IMR-90 (cell line): ENCODE results near the gene CSRP2. TPM values are rescaled to one million over a fixed set of nuclear protein-coding genes. Genes with fewer than 3 reads are reported as not detected.

Source experiments
- ATAC-seq: fragments of 200-7000 bp; cut with Tn5 transposase; 2 replicates; pipeline ENCODE4 v1.9.1; 2020; ENCODE audit warnings: low read depth, mild to moderate bottlenecking, moderate library complexity
- BruUV-seq: library from RNA; stranded (reverse); fragments of 400-500 nt; replicated peaks from 2 replicates; lab custom pipeline; 2021; lab: Mats Ljungman, UMichigan
- CTCF ChIA-PET: fragments of 300-600 bp; formaldehyde crosslinking; extraction: SDS; loops from one replicate; lab custom pipeline; 2021; ENCODE audit warnings: antibody characterized with exemption; lab: Yijun Ruan, JAX
- POLR2A ChIA-PET: fragments of 300-600 bp; sonication (Branson Sonifier 250); formaldehyde crosslinking; loops from one replicate; lab custom pipeline; 2022; ENCODE audit warnings: antibody characterized with exemption; ENCODE audit not compliant: unreplicated experiment; lab: Charles Lee
- DNase-seq: peaks from one replicate; pipeline ENCODE4 v3.0.0; 2013
- H2AFZ ChIP-seq: replicated peaks from 2 replicates; pipeline ENCODE3; 2013; ENCODE audit warnings: low read length, mild to moderate bottlenecking; ENCODE audit not compliant: poor library complexity
- H2AK5ac ChIP-seq: 2 replicates; pipeline ENCODE4 v1.6.1; 2013; ENCODE audit warnings: low read depth, low read length, inconsistent platforms
- H2AK9ac ChIP-seq: replicated peaks from 2 replicates; pipeline ENCODE3; 2013; ENCODE audit warnings: mild to moderate bottlenecking, low read depth, low read length, moderate library complexity; ENCODE audit not compliant: poor library complexity
- H2BK120ac ChIP-seq: 2 replicates; pipeline ENCODE4 v1.6.1; 2013; ENCODE audit warnings: low read depth, low read length, inconsistent platforms
- H2BK15ac ChIP-seq: 3 replicates; pipeline ENCODE4 v1.6.1; 2013; ENCODE audit warnings: low read depth, low read length, inconsistent platforms
- H2BK20ac ChIP-seq: 2 replicates; pipeline ENCODE4 v1.6.1; 2013; ENCODE audit warnings: low read depth, mild to moderate bottlenecking, inconsistent platforms, low read length, moderate library complexity
- H2BK5ac ChIP-seq: 2 replicates; pipeline ENCODE4 v1.6.1; 2013; ENCODE audit warnings: mild to moderate bottlenecking, low read depth, low read length, inconsistent platforms; ENCODE audit not compliant: poor library complexity, severe bottlenecking
- H3K14ac ChIP-seq: replicated peaks from 2 replicates; pipeline ENCODE4 v1.6.1; 2013; ENCODE audit warnings: low read depth, low read length, inconsistent platforms
- H3K18ac ChIP-seq: 2 replicates; pipeline ENCODE4 v1.6.1; 2013; ENCODE audit warnings: low read depth, low read length, control low read depth
- H3K23ac ChIP-seq: 2 replicates; pipeline ENCODE4 v1.6.1; 2013; ENCODE audit warnings: low read depth, low read length, inconsistent platforms
- H3K27ac ChIP-seq: 2 replicates; pipeline ENCODE4 v1.5.1; 2013; ENCODE audit warnings: mild to moderate bottlenecking, control low read depth, low read length; ENCODE audit not compliant: insufficient read depth
- H3K27me3 ChIP-seq: 2 replicates; pipeline ENCODE4 v1.6.1; 2013; ENCODE audit warnings: low read length; ENCODE audit not compliant: control insufficient read depth, insufficient read depth
- H3K36me3 ChIP-seq: 2 replicates; pipeline ENCODE4 v1.6.1; 2013; ENCODE audit warnings: low read length, mixed read lengths; ENCODE audit not compliant: control insufficient read depth, insufficient read depth
- H3K4ac ChIP-seq: 2 replicates; pipeline ENCODE4 v1.6.1; 2013; ENCODE audit warnings: low read depth, low read length, inconsistent platforms
- H3K4me1 ChIP-seq: 2 replicates; pipeline ENCODE4 v1.6.1; 2013; ENCODE audit warnings: low read length, mixed read lengths; ENCODE audit not compliant: control insufficient read depth, insufficient read depth
- H3K4me2 ChIP-seq: 2 replicates; pipeline ENCODE4 v1.6.1; 2013; ENCODE audit warnings: low read depth, mild to moderate bottlenecking, control low read depth, low read length, moderate library complexity
- H3K4me3 ChIP-seq: 2 replicates; pipeline ENCODE4 v1.5.1; 2013; ENCODE audit warnings: low read depth, mild to moderate bottlenecking, control low read depth, low read length, moderate library complexity; ENCODE audit not compliant: insufficient read depth
- H3K56ac ChIP-seq: 2 replicates; pipeline ENCODE4 v1.6.1; 2013; ENCODE audit warnings: low read length, inconsistent platforms; ENCODE audit not compliant: insufficient read depth; ENCODE audit errors: extremely low read depth
- H3K79me1 ChIP-seq, 2 experiments: 2 replicates each; pipeline ENCODE4 v1.6.1; 2013; ENCODE audit warnings: low read length in 2 of 2, inconsistent platforms in 1 of 2, low read depth in 1 of 2
- H3K9ac ChIP-seq: 2 replicates; pipeline ENCODE4 v1.6.1; 2013; ENCODE audit warnings: low read depth, low read length, control low read depth
- H3K9me1 ChIP-seq: 2 replicates; pipeline ENCODE4 v1.6.1; 2013; ENCODE audit warnings: low read length, inconsistent platforms; ENCODE audit not compliant: insufficient read depth
- H3K9me3 ChIP-seq: 2 replicates; pipeline ENCODE4 v1.6.1; 2013; ENCODE audit warnings: low read length; ENCODE audit not compliant: control insufficient read depth, insufficient read depth
- H4K20me1 ChIP-seq: 2 replicates; pipeline ENCODE4 v1.6.1; 2013; ENCODE audit warnings: low read length, inconsistent platforms; ENCODE audit not compliant: insufficient read depth
- H4K5ac ChIP-seq: 2 replicates; pipeline ENCODE4 v1.6.1; 2013; ENCODE audit warnings: mild to moderate bottlenecking, low read depth, low read length, control low read depth
- H4K8ac ChIP-seq, 2 experiments: 2 replicates each; pipeline ENCODE4 v1.6.1; 2013; ENCODE audit warnings: low read depth in 2 of 2, low read length in 2 of 2, control low read depth in 1 of 2, inconsistent platforms in 1 of 2
- H4K91ac ChIP-seq: 2 replicates; pipeline ENCODE4 v1.6.1; 2013; ENCODE audit warnings: low read depth, low read length, inconsistent platforms; ENCODE audit not compliant: insufficient read depth
- CHD1 ChIP-seq: IDR thresholded peaks from 2 replicates; pipeline ENCODE4 v1.6.1; 2012; ENCODE audit warnings: low read depth, low read length, improper control_type of control experiment
- WGBS, 2 experiments: methylation state at CpG; one replicate each; pipeline versions ENCODE4 v1.1.5 to v1.1.7; 2013; ENCODE audit warnings: missing lambda C conversion rate in 2 of 2; ENCODE audit not compliant: insufficient read length in 1 of 2; ENCODE audit errors: extremely low coverage in 2 of 2; 5-methylcytosine and 5-hydroxymethylcytosine counted together
- dilution Hi-C: fragments of 300-500 bp; cut with HindIII; formaldehyde crosslinking; loops from one replicate; pipeline ENCODE4 v1.14.3; 2018; ENCODE audit warnings: low sequenced_read_pairs; ENCODE audit not compliant: unreplicated experiment
- in situ Hi-C: fragments of 300-500 bp; cut with MboI; formaldehyde crosslinking; loops from 3 replicates; pipeline ENCODE4 v1.14.3; 2019; ENCODE audit warnings: low sequenced_read_pairs, inconsistent platforms, mixed read lengths
- intact Hi-C: fragments of 100-400 bp; cut with micrococcal nuclease; formaldehyde crosslinking; loops from 2 replicates; pipeline ENCODE4 v1.10.0; 2022
- polyA plus RNA-seq, 3 experiments: library from polyadenylated mRNA; depleted of rRNA; stranded (reverse); fragments of >200 nt; gene quantifications; 2 replicates each; pipeline ENCODE4 v1.2.3, GENCODE V29; 2012; ENCODE audit warnings: low replicate concordance in 1 of 3
- total RNA-seq: library from RNA; depleted of rRNA; stranded (reverse); fragments of >200 nt; gene quantifications from 2 replicates; pipeline ENCODE4 v1.2.3, GENCODE V29; 2012

CSRP2 gene
- total and polyA plus RNA-seq, 2 of the 4 experiments (the other 2 are of a cell fraction): 156 to 179 TPM

DNA sequence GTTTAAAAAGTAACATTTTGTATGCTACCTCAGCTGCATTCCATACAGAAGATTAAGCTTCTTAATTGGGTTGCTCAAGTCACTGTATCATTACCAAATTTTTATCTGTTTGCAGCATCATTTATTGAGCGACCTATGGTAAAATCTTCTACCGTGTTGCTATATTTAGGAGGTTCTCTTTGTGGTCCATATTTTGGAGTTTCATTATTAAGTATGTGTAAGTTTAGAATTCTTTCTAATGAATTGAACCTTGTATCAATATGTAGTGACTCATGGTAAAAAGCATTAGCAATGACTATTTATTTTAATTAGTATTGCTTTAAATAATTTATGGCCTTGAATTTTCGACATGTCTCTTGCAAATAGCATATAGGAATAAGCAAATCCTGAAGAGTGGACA, 42.2 kb downstream of the CSRP2 start:
- in situ Hi-C loops: no loop called here
- H3K27ac ChIP-seq: no peak overlapping the region
- ATAC-seq (no peak), DNase-seq (no peak)
- H3K4me1 ChIP-seq: no peaks in the 10 kb centered on the region
- dilution Hi-C loops: no loop called here
- H4K20me1 ChIP-seq: no peaks in the 10 kb centered on the region
- H3K9me1 ChIP-seq: no peaks in the 10 kb centered on the region
- no peak overlapping the region for H2BK120ac ChIP-seq
- H3K23ac ChIP-seq: no peak overlapping the region
- H3K4me3 ChIP-seq: no peak overlapping the region
- POLR2A ChIA-PET: no interaction called here
- no peak overlapping the region for H4K8ac ChIP-seq
- H3K79me1 ChIP-seq: peaks cover 6 to 7% of the 10 kb centered on the region in 2 experiments
- H2BK5ac ChIP-seq: no peak overlapping the region
- no TSS peak for BruUV-seq
- H3K56ac ChIP-seq: no peak overlapping the region; the same call in 1 of the 2 replicates
- H2BK15ac ChIP-seq: no peak overlapping the region
- no peak overlapping the region for H3K14ac ChIP-seq
- H2AK5ac ChIP-seq: no peak overlapping the region
- CTCF ChIA-PET: no interaction called here
- intact Hi-C loops: no loop called here
- no peak for TF ChIP-seq CHD1
- no CpG with 5 or more reads among the region's 3 CpGs for WGBS, 2 experiments
- H2AK9ac ChIP-seq: no peak overlapping the region
- no peaks in the 10 kb centered on the region for H3K9me3 ChIP-seq
- no peak overlapping the region for H3K4me2 ChIP-seq
- no peak overlapping the region for H3K18ac ChIP-seq
- H2BK20ac ChIP-seq: no peak overlapping the region
- no peak overlapping the region for H2AFZ ChIP-seq
- peaks cover 4% of the 10 kb centered on the region for H3K36me3 ChIP-seq
- no peak overlapping the region for H3K4ac ChIP-seq
- no peak overlapping the region for H3K9ac ChIP-seq
- no peak overlapping the region for H4K5ac ChIP-seq
- H4K91ac ChIP-seq: no peak overlapping the region
- H3K27me3 ChIP-seq: no peaks in the 10 kb centered on the region
